HG03066 (cell line): ENCODE data around the gene KCNH4.
"Not testable (repeated sequence)": the region's sequence is repeated elsewhere in the genome, so short reads cannot be mapped to it uniquely, and the experiment has no call there.

Experiments used
- ATAC-seq: cut with Tn5 transposase; IDR thresholded peaks from one replicate; pipeline ENCODE4 v1.9.1; 2021; ENCODE audit warnings: low read depth; ENCODE audit not compliant: unreplicated experiment

Gene KCNH4

DNA sequence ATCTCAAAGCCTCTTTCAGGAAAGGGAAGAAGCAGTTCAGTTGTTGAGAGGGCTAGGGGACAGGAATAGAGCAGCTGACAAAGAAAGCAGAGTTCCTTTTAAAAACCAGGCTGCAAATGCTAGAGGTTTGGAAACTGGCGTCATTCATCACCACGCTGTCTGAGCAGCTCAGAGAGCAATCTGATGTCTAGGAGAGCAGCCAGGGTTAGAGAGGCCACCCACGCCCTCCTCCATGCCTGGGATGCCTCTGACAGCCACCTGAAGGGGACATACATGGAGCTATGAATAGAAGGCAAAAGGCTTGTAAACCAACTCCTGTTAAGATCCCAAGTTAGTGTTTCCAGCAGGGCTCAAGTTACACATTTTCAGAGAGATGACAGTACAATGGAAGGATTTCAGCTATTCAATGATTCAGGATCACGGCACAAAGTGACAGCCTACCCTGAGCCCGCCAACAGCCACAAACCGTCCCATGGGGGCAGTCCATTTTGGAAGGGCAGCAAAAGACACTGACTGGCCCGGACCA, 38.5 kb downstream of the KCNH4 start:
- ATAC-seq = no peak

DNA sequence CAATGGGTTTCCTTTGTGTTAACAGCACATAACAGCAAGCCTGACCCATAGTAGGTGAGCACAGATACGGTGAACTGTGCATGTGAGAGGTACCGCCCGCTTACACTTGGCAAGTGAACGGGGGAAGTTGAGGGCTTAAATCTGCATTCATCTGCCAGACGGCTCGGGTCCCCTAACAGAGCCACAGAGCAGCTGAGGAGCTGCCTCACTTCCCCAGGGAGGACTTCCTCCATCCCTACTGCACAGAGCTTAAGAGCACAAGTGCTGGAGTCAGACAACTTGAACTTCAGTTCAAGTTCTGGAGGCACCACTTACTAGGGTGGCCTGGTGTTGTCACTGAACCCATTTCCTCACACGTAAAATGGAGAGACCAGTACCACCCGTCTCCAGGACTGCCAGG, 39.6 kb downstream of the KCNH4 start:
- no peak for ATAC-seq

DNA sequence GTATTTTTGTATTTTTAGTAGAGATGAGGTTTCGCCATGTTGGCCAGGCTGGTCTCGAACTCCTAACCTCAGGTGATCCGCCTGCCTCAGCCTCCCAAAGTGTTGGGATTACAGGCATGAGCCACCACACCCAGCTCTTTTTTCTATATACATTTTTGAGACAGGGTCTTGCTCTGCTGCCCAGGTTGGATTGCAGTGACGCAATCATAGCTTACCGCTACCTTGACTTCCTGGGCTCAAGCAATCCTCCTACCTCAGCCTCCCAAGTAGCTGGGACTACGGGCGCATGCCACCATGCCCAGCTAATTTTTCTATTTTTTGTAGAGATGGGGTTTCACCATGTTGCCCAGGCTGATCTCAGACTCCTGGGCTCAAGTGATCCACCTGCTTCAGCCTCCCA, 40.3 kb downstream of the KCNH4 start:
- not testable (repeated sequence) for ATAC-seq

DNA sequence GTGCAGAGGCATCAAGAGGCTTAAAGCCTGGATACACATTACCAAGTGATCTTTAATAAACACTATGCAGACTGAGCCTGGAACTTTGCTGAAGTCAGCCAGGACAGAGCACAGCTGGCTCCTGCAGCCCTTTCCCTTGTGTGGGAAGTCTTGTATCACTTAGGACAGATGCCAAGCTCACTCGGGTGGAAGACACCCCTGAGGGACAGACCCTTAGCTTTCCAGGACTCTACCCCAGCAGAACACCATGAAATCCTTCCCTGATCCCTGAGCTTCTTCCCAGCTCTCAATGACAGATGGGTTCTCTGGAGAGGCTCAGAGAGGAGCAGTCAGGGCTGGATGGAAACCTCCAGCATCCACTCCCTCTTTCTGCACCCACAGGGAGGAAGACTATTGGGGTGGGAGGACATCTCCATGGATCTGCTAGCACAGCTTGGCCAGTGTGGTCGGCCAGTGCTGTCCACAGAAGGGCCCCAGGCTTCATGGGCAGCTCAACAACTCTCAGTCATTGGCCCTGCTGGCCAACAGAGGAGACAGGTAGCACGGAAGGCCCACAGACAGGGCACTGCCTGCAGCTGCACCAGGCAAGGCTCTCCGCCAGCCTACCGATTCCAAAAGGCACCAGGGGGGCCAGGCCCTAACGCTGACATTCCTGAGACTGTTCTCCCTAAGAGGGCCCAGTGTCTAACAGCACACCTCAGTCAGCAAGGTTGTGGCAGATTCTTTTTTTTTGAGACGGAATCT, 42.0 kb downstream of the KCNH4 start:
- no peak for ATAC-seq

DNA sequence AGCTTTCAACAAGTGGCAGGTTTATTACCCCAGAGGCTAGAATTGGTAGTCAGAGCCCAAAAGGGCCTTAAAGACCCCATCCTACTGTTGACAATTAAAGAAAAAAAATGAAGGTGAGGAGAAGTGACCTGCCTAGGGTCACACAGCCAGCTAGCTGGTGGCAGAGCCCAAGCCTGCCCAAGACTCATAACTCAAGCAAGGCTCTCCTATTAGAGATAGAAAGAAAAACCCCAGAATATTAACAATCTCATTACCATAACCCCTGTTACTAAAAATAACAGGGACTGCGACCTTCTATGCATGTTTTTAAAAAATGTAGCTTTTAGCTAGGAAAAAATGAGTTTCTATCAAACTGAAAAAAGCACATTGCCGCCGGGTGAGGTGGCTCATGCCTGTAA, 44.3 kb downstream of the KCNH4 start:
- no peak for ATAC-seq

DNA sequence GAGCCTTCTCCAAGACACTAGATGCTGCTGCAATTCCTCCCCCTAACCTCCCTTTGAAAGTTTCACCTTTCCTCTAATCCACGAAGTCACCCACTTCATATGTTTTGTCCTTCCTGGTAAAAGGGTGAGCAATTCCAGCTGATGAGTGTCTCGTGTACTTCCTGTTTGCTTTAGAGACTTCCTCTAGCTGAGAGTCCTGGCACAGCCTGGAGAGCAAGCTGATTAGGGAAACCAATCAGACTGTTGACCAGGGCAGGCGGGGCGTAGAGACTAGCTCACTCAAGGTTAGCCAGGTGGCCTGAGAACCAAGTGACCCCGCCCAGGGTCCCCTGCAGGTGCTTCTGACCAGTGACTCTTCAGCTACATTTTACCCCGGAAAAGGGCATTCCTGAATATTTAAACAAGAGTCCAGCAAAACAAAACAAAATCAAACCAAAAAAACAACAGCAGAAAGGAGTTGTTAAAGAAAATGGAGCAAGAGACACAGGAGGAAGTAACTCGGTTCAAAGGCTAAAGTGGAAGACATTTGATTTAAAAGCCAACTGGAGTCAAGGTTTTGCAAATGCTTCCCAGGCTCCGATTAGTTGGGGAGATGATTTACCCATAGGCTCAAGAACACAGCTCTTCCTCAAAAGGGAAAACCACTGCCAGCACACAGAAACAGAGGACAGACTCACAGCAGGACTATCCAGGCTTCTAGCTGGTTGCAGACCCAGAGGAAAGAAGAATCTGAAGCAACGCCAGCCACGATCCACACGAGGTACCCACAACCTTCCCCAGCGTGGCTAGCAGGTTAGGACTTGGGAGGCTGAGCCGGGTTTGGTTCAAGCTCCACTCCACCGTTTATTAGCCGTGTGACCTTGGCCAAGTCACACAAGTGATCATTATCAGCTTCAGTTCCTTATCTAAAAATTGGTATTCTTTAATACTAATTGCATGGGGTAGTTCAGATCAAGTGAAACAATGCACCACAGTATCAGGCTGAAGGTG, 45.0 kb downstream of the KCNH4 start:
- ATAC-seq = no peak

DNA sequence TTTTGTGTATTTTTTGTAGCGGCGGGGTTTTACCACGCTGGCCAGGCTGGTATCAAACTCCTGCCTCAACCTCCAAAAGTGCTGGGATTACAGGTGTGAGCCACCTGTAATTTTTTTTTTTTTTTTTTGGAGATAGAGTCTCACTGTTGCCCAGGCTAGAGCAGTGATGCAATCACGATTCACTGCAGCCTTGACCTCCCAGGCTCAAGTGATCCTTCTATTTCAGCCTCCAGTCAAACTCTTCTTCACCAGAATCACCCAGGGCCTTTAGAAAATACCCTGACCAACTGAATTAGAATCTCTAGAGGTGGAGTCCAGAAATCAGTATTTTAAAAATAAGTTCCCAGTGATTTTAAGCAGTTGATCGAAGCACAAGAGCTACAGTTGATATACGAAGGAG, 45.8 kb downstream of the KCNH4 start:
- ATAC-seq = no peak

DNA sequence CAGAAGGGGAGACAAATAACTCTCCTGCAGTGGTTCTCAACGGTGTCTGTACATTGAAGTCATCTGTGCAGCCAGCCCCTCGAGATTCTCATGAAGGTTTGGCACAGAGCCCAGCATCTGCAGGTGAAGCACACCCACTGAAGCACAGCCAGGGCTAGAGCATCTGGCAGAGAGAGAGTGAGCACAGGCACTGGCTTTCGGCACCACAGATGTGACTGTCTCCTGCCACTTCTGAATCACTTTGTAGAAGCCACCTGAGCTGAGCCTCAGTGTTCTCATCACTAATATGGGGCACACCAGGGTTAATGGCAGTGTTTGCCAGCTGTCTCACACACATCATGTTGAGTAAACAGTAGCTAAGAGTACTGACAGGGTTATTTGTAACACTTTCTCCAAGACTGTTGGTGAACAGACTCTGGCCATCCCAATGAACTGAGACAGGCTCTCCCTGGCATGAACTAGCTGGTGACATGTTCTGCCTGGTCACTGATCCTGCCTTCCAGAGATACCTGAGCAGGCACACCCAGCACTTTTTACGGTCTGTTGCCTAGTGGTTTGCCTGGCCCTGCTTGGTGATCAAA, 47.4 kb downstream of the KCNH4 start:
- ATAC-seq = peak; percentile 63

DNA sequence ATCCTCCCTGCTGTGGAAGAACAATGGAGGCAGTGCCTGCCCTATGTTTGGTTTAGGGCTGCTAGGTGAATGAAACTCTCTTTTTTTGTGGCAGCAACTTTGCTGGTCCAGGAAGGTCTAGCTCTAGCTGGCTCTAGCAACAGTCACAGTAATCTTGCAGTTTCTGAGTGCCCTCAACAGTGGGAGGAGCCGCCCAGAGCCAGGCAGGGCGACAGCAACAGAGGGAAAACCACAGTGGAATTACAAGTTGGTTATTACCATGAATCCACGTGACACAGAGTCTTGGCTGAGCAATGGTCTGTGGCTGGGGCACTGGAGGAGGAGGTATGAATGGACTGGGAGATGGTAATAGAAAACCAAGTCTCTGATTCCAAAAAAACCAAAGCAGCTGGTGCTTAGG, 48.0 kb downstream of the KCNH4 start:
- peak; percentile 40 for ATAC-seq

DNA sequence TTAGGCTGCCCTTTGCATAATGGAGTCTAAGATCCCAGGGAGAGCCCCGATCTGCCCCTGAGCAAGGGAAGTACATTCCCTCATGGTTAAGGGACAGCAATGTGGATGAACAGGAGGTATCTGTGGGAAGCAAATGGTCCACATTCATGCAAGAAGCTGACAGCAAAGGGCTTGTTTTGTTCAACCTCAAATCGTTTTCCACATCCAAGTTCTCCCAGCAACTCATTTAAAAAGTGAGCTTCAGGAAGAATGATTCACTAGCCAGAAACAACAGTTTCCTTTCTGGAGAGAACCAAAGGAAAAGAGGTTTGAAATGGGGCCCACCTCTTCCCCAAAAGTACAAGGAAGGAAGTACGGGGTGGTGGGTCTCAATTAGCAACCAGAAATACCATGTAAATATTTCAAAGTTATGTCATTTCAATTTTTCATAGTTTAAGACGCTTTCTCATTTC, 48.9 kb downstream of the KCNH4 start:
- ATAC-seq = no peak

DNA sequence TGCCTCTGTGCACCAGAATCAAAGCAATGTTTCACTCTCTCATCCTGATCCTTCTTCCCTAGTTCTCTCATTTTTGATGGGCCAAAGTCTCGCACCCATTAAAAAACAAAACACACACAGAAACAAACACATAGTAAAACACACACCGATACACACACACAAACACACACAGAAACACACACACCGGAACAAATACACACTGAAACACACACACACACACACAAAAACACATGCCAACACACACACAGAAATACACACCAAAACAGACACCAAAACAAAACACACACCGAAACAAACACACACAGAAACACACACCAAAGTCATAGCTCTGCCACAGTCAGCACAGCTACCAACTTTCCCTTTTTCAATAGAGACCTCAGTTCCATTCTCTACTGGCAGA, 49.7 kb downstream of the KCNH4 start:
- no peak for ATAC-seq

DNA sequence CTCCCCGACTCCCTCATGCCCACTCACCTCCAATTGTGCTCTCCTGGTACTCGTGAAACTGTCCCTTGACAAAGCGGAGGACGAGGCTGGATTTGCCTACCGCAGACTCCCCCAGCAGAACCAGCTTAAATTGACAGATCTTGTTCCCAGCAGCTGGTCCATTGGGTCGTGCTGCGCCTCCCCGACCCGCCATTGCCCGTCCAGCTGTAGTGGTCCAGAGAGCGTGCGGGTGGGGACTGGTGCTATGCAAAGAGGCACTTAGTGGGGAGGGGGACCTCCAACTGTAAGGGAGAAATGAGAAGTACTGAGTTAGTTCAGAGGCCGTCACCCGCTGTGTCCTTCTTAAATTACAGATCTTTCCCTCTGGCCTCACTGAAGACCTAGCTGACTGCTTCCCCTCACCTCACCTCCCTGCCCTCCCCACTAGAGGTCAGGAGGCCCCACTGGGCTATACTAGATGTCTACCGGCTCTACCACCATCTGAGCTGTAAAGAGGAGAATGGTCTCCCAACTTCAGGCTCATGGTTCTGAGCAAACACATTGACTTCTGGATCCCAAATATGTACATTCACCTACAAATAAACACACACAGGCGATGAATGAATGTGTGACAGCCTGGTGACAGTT, 50.5 kb downstream of the KCNH4 start:
- no peak for ATAC-seq

DNA sequence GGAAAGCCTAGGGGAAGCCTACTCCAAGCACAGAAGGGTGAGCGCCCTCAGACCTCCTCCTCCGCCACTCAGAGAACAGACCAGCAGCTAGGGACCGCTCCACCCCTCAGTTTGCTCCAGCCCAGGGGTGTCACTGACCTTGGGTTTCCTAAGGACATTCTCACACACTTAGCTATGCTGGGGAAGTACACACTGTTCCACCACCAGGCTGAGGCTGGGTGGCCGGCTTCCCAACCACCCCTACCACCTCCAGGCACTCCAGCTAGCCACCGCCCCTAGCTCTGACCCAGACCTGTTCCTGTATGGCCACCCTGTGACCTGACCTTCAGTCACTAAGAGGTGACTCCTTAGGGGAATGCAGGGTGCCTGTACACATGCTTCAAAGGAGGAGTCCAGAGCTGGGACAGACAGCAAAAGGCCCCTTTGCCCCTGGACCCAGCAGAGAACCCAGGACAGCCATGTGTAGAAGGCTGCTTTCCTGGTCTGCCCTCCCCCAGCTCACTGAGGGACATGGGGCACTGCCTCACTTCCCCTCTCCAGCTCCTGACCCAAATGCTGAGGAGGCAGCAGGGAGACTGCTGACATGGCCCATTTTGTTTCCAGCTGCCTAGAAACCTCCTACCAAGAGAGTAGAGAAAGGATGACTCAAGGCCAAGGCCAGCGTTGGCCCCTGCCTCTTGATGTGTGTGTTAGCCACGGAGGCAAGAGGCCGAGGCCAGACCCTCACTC, 51.7 kb downstream of the KCNH4 start:
- no peak for ATAC-seq

DNA sequence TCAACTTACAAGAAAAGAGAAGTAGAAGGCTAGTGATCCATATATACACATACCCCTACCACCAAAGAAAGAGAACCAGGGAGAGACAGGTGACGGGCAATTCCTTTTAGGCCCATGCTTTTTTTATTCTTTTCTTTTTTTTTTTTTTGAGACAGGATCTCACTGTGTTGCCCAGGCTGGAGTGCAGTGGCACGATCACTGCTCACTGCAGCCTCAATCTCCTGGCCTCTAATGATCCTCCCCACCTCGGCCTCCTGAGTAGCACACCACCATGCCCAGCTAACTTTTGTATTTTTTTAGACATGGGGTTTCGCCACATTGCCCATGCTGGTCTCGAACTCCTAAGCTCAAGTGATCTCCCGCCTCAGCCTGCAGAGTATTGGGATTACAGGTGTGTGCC, 53.5 kb downstream of the KCNH4 start:
- no peak for ATAC-seq

DNA sequence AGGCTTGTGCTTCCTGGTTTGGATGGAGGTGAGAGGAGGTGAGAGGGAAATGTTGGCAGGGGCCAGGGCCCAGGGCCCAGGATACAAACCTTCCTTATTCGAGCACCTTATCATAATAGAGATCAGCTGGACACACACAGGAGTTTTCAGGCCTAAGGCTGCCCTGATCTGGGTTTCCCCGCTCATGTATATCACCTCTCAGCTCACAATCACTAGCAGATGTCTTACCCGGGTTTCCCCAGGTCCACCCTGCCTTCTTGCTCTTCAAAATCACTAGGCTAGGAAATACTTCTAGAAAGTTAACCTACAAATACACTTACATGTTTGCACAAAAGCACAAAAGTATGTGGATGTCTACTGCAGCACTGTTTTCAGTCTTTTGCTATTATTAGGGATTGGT, 54.1 kb downstream of the KCNH4 start:
- ATAC-seq = no peak

DNA sequence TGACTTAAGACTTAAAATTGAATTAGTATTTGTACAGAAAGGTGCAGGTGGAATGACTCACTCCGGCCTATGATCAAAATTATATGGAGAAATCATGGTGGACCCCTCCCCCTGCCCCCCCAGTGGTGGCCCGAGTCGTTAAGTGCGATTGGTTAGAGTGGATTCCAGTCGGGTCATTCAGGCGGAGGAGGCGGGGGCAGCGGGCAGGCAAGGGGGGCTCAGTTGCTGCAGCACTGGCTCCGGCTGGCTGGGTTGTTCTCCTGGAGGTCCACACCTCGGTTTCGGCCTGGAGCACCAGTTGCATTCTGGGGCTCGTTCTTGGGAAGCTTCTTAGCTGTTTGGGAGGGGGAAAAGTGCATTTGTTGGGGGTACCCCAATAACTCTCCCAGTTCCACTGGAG, 55.4 kb downstream of the KCNH4 start:
- no peak for ATAC-seq

DNA sequence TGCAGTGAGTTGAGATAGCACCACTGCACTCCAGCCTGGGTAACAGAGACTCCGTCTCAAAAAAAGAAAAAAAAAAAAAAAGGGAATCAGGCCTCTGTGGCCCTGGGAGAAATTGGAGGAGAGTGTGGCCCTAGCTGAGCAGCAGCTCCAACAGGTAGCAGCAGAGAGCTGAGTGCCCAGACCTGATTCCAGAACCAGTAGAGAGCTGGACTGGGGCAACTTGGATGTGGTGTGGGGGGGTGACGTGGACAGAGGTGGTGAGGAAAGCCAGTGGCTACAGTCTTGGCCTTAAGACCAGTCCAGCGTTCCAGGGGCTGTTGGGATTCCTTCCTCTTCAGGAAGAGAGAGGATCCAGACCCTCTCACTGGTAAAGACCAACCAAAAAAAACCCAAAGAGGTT, 56.7 kb downstream of the KCNH4 start:
- ATAC-seq = no peak

DNA sequence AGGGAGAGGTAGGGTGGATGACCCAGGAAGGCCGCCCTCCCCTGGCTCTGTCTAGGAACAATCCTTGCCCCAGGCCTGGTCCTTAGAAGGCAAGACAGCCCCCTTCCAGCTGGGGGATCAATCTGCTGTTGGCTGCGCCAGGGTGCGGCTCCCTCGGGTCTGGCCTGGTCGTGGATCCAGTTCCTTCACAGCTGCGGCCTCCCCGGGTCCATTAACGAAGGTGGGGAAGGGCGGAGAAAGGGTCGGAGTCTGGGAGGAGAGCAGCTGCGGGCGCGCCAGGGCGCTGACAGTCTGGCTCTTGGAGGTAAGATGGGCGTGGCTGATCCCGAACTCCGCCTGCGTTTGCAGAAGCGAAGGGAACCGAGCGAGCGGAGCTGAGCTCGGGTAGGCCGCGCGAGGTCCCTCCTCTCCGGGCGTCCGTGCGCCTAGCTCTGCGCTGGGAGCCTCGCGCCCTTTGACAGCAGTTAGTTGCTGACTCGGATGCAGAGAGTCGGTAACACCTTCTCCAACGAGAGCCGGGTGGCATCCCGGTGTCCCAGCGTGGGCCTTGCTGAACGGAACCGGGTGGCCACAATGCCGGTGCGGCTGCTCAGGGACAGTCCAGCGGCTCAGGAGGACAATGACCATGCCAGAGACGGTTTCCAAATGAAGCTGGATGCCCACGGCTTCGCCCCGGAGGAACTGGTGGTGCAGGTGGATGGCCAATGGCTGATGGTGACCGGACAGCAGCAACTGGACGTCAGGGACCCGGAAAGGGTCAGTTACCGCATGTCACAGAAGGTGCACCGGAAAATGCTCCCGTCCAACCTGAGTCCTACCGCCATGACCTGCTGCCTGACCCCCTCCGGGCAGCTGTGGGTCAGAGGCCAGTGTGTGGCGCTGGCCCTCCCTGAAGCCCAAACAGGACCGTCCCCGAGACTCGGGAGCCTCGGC, 58.3 kb downstream of the KCNH4 start, which contains the start of gene HSPB9:
Gene HSPB9 (plus strand): TSS at position 434 of the 933 bp plus-strand sequence. CDS start 47 bp downstream, at position 481.
- no peak for ATAC-seq
